Urinary bladder (tissue), 4 donors: ENCODE results near the gene IZUMO1R. TPM values are rescaled to one million over a fixed set of nuclear protein-coding genes. Genes with fewer than 3 reads are reported as not detected.
"Not testable (repeated sequence)": the region's sequence is repeated elsewhere in the genome, so short reads cannot be mapped to it uniquely, and the experiment has no call there.

ENCODE experiments used
- DNase-seq: peaks from one replicate; pipeline ENCODE4 v3.0.0-alpha.2; 2015; ENCODE audit errors: extremely low spot score
- H3K27ac ChIP-seq: one replicate; pipeline ENCODE4 v1.5.1; 2013; ENCODE audit warnings: low read depth, mild to moderate bottlenecking, moderate library complexity
- H3K36me3 ChIP-seq: one replicate; pipeline ENCODE4 v1.6.1; 2013; ENCODE audit warnings: mild to moderate bottlenecking, moderate library complexity; ENCODE audit not compliant: insufficient read depth
- H3K4me1 ChIP-seq: one replicate; pipeline ENCODE4 v1.6.1; 2013; ENCODE audit warnings: mild to moderate bottlenecking, moderate library complexity; ENCODE audit not compliant: insufficient read depth
- H3K4me3 ChIP-seq: one replicate; pipeline ENCODE4 v1.5.1; 2013; ENCODE audit warnings: low read depth, low read length
- WGBS: extraction: QIAGEN DNeasy Blood & Tissue Kit; methylation state at CpG from one replicate; pipeline ENCODE4 v1.1.7; 2013; 5-methylcytosine and 5-hydroxymethylcytosine counted together
- polyA plus RNA-seq: library from polyadenylated mRNA; stranded (reverse); fragments of 200-250 nt; gene quantifications from one replicate; pipeline ENCODE4 v1.2.3, GENCODE V29; 2013
- total RNA-seq: library from RNA; depleted of rRNA; stranded (reverse); fragments of >200 nt; gene quantifications from one replicate; pipeline ENCODE4 v1.2.3, GENCODE V29; 2014
- donor health status: healthy with polysubstance abuse.
- donor health status: healthy.

The IZUMO1R gene
- total and polyA plus RNA-seq, 2 donors: not detected

GRCh38 chr11:94336033-94336432 is 31.7 kb downstream of the IZUMO1R start:
- Histone ChIP-seq H3K4me3 (no peak overlapping the region), H3K36me3 (no peaks in the 10 kb centered on the region), H3K27ac (no peak overlapping the region), H3K4me1 (no peaks in the 10 kb centered on the region)
- whole genome bisulfite sequencing: 91% methylated on average over 6 of the region's 6 CpGs
- DNase-seq: no peak

- 84% methylated on average over 3 of the region's 3 CpGs for WGBS
Observed at GRCh38 chr11:94338651-94339050, 34.3 kb downstream of the IZUMO1R start.

GRCh38 chr11:94342250-94342649 is 37.9 kb downstream of the IZUMO1R start:
- WGBS: 83% methylated on average over 3 of the region's 3 CpGs
- H3K4me1 ChIP-seq: no peaks in the 10 kb centered on the region
- no peak overlapping the region for H3K4me3 ChIP-seq
- DNase-seq: no peak
- H3K36me3 ChIP-seq: no peaks in the 10 kb centered on the region
- no peak overlapping the region for H3K27ac ChIP-seq

More at GRCh38 chr11:94338651-94339050, 34.3 kb downstream of the IZUMO1R start:
- no peak for DNase-seq
- Histone ChIP-seq H3K4me1 (no peaks in the 10 kb centered on the region), H3K4me3 (no peak overlapping the region), H3K36me3 (no peaks in the 10 kb centered on the region), H3K27ac (no peak overlapping the region)

GRCh38 chr11:94343495-94343894 is 39.1 kb downstream of the IZUMO1R start:
- WGBS: 85% methylated on average over 1 of the region's 1 CpG
- H3K4me1 ChIP-seq: no peaks in the 10 kb centered on the region
- no peaks in the 10 kb centered on the region for H3K36me3 ChIP-seq
- H3K4me3 ChIP-seq: no peak overlapping the region
- no peak overlapping the region for H3K27ac ChIP-seq
- DNase-seq: no peak

GRCh38 chr11:94346311-94346710 is 41.9 kb downstream of the IZUMO1R start:
- H3K4me1 ChIP-seq, H3K36me3 ChIP-seq, H3K27ac ChIP-seq, DNase-seq, H3K4me3 ChIP-seq: not testable (repeated sequence)
- WGBS: 87% methylated on average over 8 of the region's 8 CpGs

- not testable (repeated sequence) for H3K27ac ChIP-seq, H3K36me3 ChIP-seq, DNase-seq, H3K4me1 ChIP-seq, H3K4me3 ChIP-seq
- 70% methylated on average over 10 of the region's 10 CpGs for WGBS
Observed at GRCh38 chr11:94350850-94351563, 46.6 kb downstream of the IZUMO1R start.

Other genes starting within 250 kb of the IZUMO1R start
- 30.7 TPM for gene PANX1, start 175.7 kb upstream of the IZUMO1R start, total RNA-seq
- 13.2 TPM for gene PANX1, start 175.7 kb upstream of the IZUMO1R start, polyA plus RNA-seq
- 0.16 TPM for gene GPR83, start 96.8 kb downstream of the IZUMO1R start, total RNA-seq
- 0.08 TPM for gene GPR83, start 96.8 kb downstream of the IZUMO1R start, polyA plus RNA-seq
- gene MRE11, start 189.3 kb downstream of the IZUMO1R start, total RNA-seq: 46.0 TPM
- 9.8 TPM for gene MRE11, start 189.3 kb downstream of the IZUMO1R start, polyA plus RNA-seq
- 34.5 TPM for gene ANKRD49, start 189.4 kb downstream of the IZUMO1R start, total RNA-seq
- 18.1 TPM for gene ANKRD49, start 189.4 kb downstream of the IZUMO1R start, polyA plus RNA-seq
- gene C11orf97, start 207.9 kb downstream of the IZUMO1R start, total RNA-seq: not detected
- not detected for gene C11orf97, start 207.9 kb downstream of the IZUMO1R start, polyA plus RNA-seq
- gene FUT4, start 239.3 kb downstream of the IZUMO1R start, total RNA-seq: 7.7 TPM
- gene FUT4, start 239.3 kb downstream of the IZUMO1R start, polyA plus RNA-seq: 4.5 TPM